PC-3 (cell line): ENCODE data around the gene CENPT. TPM values are rescaled to one million over a fixed set of nuclear protein-coding genes. Genes with fewer than 3 reads are reported as not detected.

Experiments
- ATAC-seq: fragments of 200-7000 bp; cut with Tn5 transposase; 2 replicates; pipeline ENCODE4 v1.9.1; 2020; ENCODE audit warnings: mild to moderate bottlenecking, moderate library complexity
- BruUV-seq: library from RNA; stranded (reverse); fragments of 400-500 nt; replicated peaks from 2 replicates; lab custom pipeline; 2021; lab: Mats Ljungman, UMichigan
- CTCF ChIA-PET: fragments of 300-600 bp; sonication (Branson Sonifier 250); formaldehyde crosslinking; loops from one replicate; lab custom pipeline; 2022; ENCODE audit warnings: antibody characterized with exemption; lab: Charles Lee
- POLR2A ChIA-PET: fragments of 300-600 bp; sonication (Branson Sonifier 250); formaldehyde crosslinking; loops from one replicate; lab custom pipeline; 2022; ENCODE audit warnings: antibody characterized with exemption; ENCODE audit not compliant: unreplicated experiment; lab: Charles Lee
- DNase-seq: peaks from one replicate; pipeline ENCODE4 v3.0.0-alpha.2; 2015
- H2AFZ ChIP-seq: fragments of 300-600 bp; sonication (generic); 2 replicates; pipeline ENCODE4 v1.6.0; 2016; ENCODE audit warnings: antibody characterized with exemption, low read length
- H3F3A ChIP-seq: fragments of 300-600 bp; sonication (generic); one replicate; pipeline ENCODE4 v1.6.0; 2017; ENCODE audit warnings: antibody characterized with exemption, low read length, control low read depth, mild to moderate bottlenecking; ENCODE audit not compliant: unreplicated experiment
- H3K27ac ChIP-seq: fragments of 300-600 bp; sonication (generic); 2 replicates; pipeline ENCODE4 v1.5.1; 2016; ENCODE audit warnings: mild to moderate bottlenecking, low read length
- H3K27me3 ChIP-seq: fragments of 300-600 bp; sonication (generic); 2 replicates; pipeline ENCODE4 v1.6.1; 2016; ENCODE audit warnings: low read length, mixed read lengths
- H3K36me3 ChIP-seq: fragments of 300-600 bp; sonication (generic); 2 replicates; pipeline ENCODE4 v1.6.1; 2016; ENCODE audit warnings: low read depth, mixed run types, low read length, mixed read lengths
- H3K4me1 ChIP-seq: fragments of 300-600 bp; sonication (generic); 2 replicates; pipeline ENCODE4 v1.5.1; 2016; ENCODE audit warnings: low read length; ENCODE audit not compliant: insufficient read depth
- H3K4me2 ChIP-seq: fragments of 300-600 bp; sonication (generic); 2 replicates; pipeline ENCODE4 v1.6.0; 2016; ENCODE audit warnings: low read length
- H3K4me3 ChIP-seq: fragments of 300-600 bp; sonication (generic); 2 replicates; pipeline ENCODE4 v1.5.1; 2016; ENCODE audit warnings: mild to moderate bottlenecking, low read length, mixed read lengths
- H3K79me2 ChIP-seq: fragments of 300-600 bp; sonication (generic); 2 replicates; pipeline ENCODE4 v1.6.1; 2017; ENCODE audit warnings: low read length, mixed read lengths
- H3K9ac ChIP-seq: fragments of 300-600 bp; sonication (generic); 2 replicates; pipeline ENCODE4 v1.6.0; 2016; ENCODE audit warnings: mild to moderate bottlenecking, low read length
- H3K9me2 ChIP-seq: fragments of 300-600 bp; sonication (generic); replicated peaks from 2 replicates; pipeline ENCODE4 v1.6.1; 2016; ENCODE audit warnings: mixed run types, low read length, mixed read lengths
- H3K9me3 ChIP-seq: fragments of 300-600 bp; sonication (generic); 2 replicates; pipeline ENCODE4 v1.6.1; 2016; ENCODE audit warnings: low read length, mixed read lengths
- H4K20me1 ChIP-seq: fragments of 300-600 bp; sonication (generic); 2 replicates; pipeline ENCODE4 v1.6.1; 2016; ENCODE audit warnings: low read length, mixed read lengths
- CTCF ChIP-seq: fragments of 300-600 bp; sonication (generic); conservative IDR thresholded peaks from 2 replicates; pipeline ENCODE4 v1.5.1; 2017; ENCODE audit warnings: antibody characterized with exemption, low read depth, mild to moderate bottlenecking, low read length
- EZH2 ChIP-seq: fragments of 300-600 bp; sonication (generic); IDR thresholded peaks from one replicate; pipeline ENCODE4 v1.6.1; 2017; ENCODE audit warnings: antibody characterized with exemption, mild to moderate bottlenecking, low read length; ENCODE audit not compliant: unreplicated experiment
- EZH2phosphoT487 ChIP-seq: fragments of 300-600 bp; sonication (generic); IDR thresholded peaks from 2 replicates; pipeline ENCODE4 v1.6.1; 2018; ENCODE audit warnings: mild to moderate bottlenecking, antibody characterized with exemption, low read length, borderline replicate concordance
- intact Hi-C: fragments of 100-400 bp; cut with micrococcal nuclease; formaldehyde crosslinking; loops from 2 replicates; pipeline ENCODE4 v1.9.0; 2023
- total RNA-seq: library from RNA; depleted of rRNA; stranded (reverse); fragments of >200 nt; gene quantifications from 2 replicates; pipeline ENCODE4 v1.2.3, GENCODE V29; 2014

The CENPT gene
- total RNA-seq, 1 experiment from 2014 or later: 35.1 TPM

GRCh38 chr16:67841816-67842508 lies 5.5 kb downstream of the CENPT start, which contains the start of gene THAP11:
TSS of gene THAP11 (plus strand) at chr16:67842320. CDS start at chr16:67842555, 235 bp downstream.
- H4K20me1 ChIP-seq: 0 out of 2 replicates have a peak, but pooled peaks cover 9% of the 10 kb centered on the region
- peak within 1 kb of the TSS; percentile 83 for H3K27ac ChIP-seq
- peak within 1 kb of the TSS; percentile 90 for H3K4me2 ChIP-seq
- peak; percentile 54 for ATAC-seq
- BruUV-seq: no TSS peak
- CTCF ChIA-PET: no interaction called here
- peak; percentile 63 for TF ChIP-seq CTCF
- no peak for TF ChIP-seq EZH2phosphoT487
- no peaks in the 10 kb centered on the region for H3F3A ChIP-seq
- H3K9me3 ChIP-seq: no peaks in the 10 kb centered on the region
- no peaks in the 10 kb centered on the region for H3K36me3 ChIP-seq
- DNase-seq: peak; percentile 94
- POLR2A ChIA-PET: no interaction called here
- no peaks in the 10 kb centered on the region for H3K27me3 ChIP-seq
- H2AFZ ChIP-seq: peak within 1 kb of the TSS; percentile 99
- peak within 1 kb of the TSS; percentile 81 for H3K9ac ChIP-seq
- no peaks in the 10 kb centered on the region for H3K9me2 ChIP-seq
- intact Hi-C loops: loop anchor here (5.0 kb wide), 1 partner anchor 85 kb away; no protein-coding TSS in a partner anchor
- H3K4me1 ChIP-seq: peaks cover 31% of the 10 kb centered on the region
- peak within 1 kb of the TSS; percentile 89 for H3K4me3 ChIP-seq
- H3K79me2 ChIP-seq: peaks cover 40% of the 10 kb centered on the region

- H3K4me3 ChIP-seq: peak overlapping the region; percentile 89
- TF ChIP-seq EZH2 (no peak), EZH2phosphoT487 (no peak), CTCF (no peak)
- CTCF ChIA-PET: no interaction called here
- H3K27me3 ChIP-seq: no peaks in the 10 kb centered on the region
- no peaks in the 10 kb centered on the region for H3F3A ChIP-seq
- no peaks in the 10 kb centered on the region for H3K36me3 ChIP-seq
- H3K9ac ChIP-seq: peak overlapping the region; percentile 81
- H3K27ac ChIP-seq: peak overlapping the region; percentile 83
- peak overlapping the region; percentile 90 for H3K4me2 ChIP-seq
- BruUV-seq: no TSS peak
- H4K20me1 ChIP-seq: 0 out of 2 replicates have a peak, but pooled peaks cover 9% of the 10 kb centered on the region
- ATAC-seq (no peak), DNase-seq (no peak)
- intact Hi-C loops: loop anchor here (5.0 kb wide), 1 partner anchor 86 kb away; no protein-coding TSS in a partner anchor
- no peaks in the 10 kb centered on the region for H3K9me3 ChIP-seq
- peaks cover 39% of the 10 kb centered on the region for H3K79me2 ChIP-seq
- peak overlapping the region; percentile 99 for H2AFZ ChIP-seq
- H3K4me1 ChIP-seq: peaks cover 30% of the 10 kb centered on the region
- POLR2A ChIA-PET: no interaction called here
- no peaks in the 10 kb centered on the region for H3K9me2 ChIP-seq
These were observed 6.2 kb downstream of the CENPT start for GRCh38 chr16:67841198-67841815.
